ENCODE measurements around the gene TNS1.

The TNS1 gene

DNA sequence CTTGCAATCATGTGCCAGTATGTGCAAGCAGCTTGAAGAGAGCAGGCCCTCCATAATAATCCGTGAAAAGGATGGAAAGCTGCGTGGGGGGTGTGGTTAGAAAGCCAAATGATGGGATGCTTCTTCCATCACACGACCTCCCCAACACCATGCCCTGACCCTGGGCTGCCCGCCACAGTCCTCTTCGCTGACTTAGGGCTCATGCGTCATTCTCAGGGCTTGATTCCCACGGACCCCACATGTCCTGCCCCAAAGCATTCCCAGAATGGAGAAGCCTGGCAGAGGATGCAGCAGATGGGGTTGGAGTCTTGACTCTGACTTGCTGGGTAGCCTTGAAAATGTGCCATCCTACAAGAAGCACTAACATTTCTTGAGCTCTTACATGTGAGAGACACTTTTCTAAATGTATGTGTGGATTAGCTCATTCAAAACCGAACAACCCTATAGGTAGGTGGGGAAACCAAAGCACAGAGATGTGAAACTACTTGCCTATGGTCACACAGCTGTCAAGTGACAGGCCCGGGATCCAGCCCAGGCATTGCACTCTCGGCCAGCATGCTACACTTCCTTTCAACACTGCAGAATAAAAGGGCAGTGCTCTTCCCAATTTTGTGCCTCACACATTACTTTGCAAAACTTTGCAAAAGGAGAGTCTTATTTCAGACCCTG, 3.7 kb downstream of the TNS1 start:
- no peak for DNase-seq

DNA sequence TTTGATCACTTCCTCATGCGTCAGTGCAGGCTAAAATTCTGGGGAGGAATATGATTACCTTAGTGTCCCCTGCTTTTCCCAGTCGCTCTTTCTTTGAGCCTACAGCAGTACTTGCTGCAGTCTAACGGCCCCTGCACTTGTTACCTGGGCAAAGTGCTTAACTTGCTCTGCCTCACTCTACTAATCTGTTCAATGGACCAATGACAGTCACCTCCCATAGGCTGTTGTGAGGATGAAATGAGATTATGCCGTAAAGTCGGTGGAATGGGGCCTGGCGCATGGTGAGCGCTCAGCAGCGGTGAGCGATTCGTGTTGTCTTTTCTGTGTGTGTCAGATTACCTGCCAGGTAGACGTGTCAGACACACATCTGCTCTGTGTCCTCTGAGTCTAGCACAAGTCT, 5.3 kb downstream of the TNS1 start:
- DNase-seq, result no peak

DNA sequence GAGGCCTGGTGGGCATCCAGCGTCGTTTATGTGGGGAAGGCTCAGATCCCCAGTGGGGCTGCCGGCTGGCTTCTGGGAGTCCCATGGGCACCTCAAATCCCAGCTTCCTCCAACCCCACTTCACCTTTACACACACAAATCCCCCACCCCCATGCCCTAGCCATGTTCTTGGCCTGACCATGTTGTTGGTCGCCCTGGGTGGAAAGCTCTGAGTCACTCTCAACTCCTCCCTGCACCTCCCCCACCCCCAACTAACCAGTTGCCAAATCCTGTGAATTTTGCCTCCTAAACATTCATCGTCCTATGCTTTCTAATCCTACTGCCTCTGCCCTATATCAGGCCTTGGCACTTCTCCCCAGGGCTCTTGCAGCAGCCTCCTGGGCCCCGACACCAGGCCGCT, 6.4 kb downstream of the TNS1 start:
- no peak for DNase-seq

DNA sequence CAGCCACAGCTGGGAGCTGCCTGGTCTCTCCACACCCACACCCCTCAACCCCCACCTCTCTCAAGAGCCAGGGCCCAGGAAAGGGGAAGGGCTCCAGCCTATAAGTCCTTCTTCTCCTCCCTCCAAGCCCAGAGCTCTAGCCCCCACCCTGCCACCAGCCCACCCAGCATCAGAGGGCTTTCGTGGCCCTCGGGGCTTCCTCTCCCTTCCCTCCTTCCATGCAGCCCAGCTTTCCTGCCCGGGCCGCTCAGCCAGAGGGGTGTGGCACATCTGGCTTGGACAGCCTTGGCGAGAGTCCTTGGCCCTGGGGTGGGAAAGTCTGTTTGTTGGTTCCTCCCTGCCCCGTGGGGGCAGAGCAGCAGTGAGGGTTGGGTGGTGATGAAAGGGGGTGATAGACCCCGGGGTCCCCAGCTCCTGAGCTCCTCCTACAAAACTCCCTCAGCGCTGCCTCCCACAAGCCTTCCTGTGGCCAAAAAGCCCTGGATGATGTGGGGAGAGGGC, 7.0 kb downstream of the TNS1 start:
- no peak for DNase-seq

DNA sequence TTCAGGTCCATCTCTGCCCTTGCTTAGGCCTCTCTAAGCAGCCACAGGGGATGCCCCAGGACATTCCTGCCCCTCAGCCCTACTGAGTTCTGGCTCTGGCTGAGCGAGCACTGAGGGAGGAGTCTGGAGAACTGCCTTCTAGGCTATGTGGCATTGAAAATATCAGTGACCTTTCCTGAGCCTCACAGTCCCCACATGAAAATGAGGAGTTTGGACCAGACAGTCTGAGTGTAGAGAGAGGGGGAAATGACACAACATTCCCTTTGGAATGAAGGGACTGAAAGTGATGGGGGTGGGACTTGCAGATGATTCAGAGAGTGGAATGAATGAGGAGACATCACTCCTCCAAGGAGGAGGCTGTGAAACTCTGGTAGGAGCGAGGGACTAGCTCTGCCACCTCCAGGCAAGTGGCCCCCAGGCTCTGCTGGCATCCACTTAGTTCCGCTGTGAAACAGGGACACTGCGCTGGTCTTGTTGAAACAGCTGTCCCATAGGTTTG, 8.0 kb downstream of the TNS1 start:
- no peak for DNase-seq

DNA sequence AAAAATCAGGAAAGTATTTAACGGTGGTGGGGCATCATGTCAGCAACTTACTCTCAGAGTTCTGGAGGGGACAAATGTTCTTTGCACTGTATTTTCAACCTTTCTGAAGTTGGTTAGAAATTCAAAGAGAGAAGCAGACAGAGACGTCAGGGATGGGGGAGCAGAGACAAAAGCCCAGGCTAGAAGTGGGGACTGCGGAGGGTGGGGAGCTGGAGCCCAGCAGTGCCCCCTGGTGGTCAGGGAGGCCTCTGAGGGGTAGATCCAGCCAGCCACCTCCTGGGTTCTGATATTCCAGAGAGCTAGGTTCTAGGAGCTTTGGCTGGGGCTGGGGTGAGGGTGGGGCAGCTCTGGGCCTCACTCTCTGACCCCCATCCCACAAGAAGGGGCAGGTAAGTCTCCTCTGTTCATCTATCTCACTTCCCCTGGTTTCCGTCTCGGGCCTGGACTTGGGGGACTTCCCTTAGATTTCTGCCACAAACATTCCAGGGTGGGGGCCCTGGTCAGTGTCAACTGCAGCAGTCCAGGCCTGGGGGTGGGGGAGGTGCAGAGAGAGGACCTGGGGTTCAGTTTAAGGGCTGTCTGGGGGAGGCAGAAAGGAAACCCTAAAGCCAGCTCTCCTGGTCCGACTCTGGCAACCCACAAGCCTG, 8.9 kb downstream of the TNS1 start:
- DNase-seq, result peak in 4 of 5 experiments; percentile 24 to 32 (median 30)

DNA sequence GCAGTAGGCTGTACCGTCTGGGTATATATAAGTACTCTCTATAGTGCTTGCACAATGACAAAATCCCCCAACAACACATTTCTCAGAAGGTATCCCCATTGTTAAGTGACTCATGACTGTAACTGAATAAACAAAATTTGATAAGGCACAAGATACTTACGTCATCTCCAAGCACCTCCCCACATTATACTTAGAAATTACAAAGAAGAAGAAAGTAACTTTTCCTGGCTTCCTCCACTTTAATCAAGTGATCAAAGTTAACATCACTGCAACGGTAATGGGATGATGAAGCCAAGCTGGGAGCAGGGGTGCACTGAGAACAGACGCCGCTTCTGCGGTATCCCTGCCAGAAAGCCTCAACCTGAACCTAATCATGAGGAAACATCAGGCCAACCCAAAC, 9.7 kb downstream of the TNS1 start:
- no peak for DNase-seq

DNA sequence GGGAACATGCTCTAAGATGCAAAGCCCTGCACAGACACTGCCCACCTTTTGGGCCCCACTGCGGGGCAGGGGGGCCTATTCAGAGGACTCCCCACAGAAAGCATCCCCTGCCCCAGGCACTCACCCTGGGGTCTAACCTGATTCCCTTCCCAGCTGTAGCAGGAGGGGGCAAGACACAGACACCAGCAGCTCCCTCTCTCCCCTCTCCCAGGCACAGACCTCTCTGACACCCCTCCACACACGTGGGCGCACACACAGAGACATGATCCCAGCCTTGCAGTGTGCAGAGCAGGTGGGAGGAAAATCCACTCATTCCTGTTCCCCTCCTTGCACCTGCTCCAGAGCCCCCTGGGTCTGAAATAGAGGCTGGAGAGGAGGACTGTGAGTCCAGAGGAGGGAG, 10.7 kb downstream of the TNS1 start:
- no peak for DNase-seq

DNA sequence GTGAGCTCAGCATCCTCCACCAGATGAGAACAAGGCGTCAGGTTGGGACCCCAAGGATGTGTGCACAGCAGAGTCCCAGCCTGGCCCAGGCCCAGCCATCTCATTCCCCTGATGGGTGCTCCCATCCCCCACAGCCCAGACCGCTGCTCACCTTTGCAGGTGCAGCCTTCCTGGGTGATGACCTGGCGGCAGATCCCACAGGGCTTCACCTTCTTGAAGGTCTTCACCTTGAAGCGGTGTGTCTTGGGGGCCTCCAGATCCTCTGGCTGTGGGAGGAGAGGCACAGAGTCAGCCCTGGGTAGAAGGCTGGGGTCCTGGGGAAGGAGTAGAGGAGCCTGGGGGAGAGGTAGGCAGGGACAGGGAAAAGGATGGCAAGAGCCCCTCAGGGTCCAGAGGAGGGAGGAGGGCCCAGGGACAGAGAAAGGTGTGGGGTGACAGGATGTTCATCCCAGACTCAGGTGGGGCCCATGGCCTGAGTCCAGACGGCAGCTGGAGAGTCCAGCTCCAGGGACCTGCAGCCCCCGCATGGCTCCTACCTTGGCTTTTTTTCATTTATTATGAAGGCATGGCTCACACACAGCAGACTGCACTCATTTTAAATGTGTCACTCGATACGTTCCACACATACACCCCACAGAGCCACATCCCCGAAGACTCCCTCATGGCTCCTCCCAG, 11.9 kb downstream of the TNS1 start:
- no peak for DNase-seq

DNA sequence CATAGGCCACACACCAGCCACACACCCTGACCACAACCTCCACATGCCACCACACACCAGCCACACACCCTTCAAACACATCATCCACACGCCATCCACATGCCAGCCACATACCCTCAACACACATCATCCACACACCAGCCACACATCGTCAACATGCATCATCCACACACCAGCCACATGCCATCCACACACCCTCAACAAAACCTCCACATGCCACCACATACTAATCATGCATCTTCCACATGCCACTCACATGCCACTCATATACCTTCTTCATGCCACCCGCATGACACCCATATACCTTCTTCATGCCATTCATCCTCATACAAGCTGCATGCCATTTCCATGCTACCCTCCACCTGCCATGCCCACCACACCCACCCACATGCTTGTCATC, 12.4 kb downstream of the TNS1 start:
- DNase-seq, result peak in 1 of 5 experiments; percentile 14

DNA sequence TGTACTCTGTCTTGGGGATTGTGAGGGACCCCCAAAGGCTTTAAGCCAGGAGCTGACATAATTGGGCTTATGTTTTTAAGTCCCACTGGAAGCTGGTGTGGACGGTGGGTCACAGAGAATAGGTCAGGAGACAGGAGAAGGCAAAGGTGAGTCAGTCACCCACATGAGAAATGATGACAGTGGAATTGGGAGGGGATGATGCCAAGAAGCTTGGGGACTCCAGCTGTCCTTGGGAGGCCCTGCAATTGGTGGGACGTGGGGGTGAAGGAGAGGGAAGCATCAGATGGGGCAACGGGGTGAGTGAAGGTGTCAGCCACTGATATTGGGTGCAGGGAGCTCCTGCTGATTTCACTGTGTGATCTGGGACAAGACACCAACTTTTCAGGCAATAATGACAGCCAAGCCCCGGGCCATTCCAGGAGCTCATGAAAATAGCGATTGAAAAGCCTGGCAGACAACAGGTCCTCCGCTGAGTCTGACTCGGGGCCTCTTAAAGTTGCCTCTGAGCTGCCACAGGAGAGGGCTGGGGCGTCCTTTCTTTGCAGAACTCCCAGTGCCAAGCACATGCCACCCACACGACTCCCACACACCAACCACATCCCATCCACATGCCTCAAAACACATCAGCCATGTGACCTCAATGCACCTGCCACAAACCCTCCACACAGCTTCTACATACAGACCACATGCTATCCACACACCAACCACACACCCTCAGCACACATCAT, 13.4 kb downstream of the TNS1 start:
- DNase-seq, result peak in 1 of 5 experiments; percentile 26

DNA sequence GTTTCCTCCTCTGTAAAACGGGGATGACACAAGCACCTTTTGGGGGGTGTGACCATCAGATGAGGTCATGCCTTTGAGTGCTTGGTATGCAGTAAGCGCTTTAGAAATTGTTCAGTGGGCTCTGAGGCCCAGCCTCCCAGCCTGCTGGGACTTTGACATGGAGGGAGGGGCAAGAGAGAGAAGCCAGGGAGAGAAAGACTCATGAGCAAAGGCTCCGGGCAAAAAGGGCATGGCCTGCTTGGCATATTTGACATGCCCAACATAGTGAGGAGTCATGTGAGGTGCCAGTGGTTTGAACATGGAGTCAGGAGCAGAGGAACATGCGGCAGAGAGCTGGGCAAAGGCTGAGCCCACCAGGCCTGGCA, 14.0 kb downstream of the TNS1 start:
- no peak for DNase-seq

DNA sequence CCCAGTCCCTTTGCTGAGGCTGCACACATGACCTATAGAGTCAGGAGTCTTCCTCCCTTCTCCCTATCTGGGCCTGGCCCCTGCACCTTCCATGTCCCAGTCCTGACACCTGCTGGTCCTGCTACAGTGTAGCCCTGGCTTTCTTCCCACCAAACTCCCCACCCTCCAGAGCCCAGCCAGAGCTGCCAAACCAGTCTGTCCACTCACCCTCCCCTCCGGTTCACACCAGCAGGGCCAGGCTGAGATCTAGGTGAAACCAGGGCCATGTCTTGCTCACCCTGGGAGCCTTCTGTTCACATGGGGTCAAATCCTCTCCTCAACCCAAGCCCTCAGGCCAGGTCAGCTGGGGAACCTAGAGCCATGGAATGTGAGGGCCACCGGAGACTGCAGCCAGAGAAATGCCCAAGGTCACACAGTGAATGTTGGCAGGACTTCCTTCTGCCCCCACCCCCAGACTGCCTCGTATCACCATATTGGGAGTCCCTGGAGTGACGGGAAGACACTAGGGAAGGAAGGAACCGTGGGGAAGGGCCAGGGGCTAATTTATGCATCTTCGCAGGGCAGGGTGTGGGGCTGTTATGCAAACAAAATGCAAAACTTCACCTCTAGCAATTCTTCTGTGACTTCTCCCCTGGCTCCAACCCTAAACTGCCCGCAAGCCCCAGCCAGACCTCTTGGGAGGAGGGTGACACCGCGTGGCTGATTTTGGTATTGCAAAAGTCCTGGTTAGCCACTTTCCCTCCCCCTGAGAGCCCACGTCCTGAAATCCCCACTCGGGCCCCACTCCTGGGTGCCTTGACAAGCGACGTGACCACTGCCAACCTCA, 14.6 kb downstream of the TNS1 start:
- peak in 4 of 5 experiments; percentile 23 to 39 (median 33) for DNase-seq

DNA sequence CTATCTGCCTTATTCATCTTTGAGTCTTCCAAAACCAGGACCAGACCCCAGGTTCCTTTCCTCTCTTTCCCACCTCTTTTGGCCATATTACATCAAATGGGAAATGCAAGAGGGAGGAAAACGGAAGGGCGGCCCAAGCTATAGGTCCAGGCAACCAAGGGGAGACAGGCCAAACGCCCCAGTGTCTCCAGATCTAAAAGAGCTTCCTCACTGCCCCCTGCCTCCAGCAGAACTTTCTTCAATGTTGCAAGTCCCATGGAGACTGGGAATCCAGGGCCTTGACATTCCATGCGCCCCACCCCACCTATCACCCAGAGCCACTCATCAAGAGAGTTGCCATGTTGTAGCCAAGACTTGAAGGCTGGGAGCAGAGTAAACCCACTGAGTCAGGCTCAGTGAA, 15.4 kb downstream of the TNS1 start:
- DNase-seq, result no peak

DNA sequence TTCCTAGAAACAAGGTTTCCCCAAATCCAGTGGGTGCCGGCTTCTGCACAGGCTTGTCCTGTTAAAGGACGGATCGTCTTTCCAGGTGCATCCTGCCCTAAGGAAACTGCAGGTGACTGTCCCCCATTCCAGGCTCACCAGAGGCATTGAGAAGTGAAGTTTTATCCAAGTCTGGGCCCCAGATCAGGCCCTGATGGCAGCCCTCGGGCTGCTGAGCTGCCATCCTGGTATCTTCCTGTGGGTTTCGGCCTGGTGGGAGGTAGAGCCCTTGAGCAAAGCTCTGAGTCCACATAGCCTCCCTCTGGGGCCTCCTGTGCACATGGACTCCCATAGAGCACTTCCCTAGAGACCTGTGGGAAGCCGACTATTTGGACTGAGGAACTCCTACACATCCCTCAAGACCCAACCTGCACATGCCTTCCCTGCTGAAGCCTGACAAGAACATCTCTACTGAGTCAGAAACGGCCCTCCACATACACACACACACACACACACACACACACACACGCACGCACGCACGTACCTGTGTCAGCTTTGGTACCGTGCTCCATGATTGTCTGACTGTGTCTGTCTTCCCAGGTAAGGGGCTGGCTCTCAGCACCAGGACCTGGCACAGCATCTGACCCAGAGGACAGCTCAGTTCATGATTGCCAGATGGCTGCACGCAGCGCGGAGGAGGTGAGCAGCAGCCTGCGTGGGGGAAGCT, 16.4 kb downstream of the TNS1 start:
- DNase-seq, result no peak

DNA sequence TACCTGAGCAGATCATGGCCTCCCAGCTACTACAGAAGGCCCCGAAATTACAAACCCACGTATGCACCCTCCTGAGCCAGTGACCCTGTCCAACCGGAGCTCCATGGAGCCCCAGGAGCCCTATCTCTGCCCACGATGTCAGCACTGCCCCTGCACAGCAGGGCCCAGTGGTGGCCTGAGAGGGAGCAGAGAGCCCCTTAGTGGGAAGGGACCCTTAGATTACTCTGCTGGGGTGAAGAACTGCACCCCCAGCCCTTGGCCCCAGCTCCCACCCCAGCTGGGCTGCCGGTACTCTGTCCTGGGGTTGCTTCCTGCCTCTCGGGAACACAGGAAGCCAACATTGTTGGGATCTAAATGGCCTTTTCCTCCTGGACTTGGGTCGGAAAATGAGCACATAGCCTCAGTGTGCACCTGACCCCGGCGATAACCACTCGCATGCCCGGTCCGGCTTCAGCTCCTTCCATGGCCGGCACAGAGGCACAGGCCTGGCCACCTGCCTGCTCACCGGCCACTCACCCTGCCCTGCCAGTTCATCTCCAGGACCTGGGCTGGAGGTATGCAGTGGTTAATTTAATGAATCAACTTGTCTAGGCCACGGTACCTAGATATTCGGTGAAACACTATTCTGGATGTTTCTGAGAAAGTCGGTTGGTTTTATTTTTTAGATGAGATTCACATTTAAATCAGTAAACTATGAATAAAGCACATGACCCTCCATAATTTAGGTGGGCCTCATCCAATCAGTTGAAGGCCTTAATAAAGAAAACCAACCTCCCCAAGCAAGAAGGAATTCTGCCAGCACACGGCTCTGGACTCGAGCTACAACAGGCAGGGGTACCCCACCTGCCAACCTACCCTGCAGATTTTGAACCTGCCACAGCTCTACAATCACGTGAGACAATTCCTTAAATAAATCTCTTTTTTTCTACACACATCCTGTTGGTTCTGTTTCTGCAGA, 19.2 kb downstream of the TNS1 start:
- no peak for DNase-seq

DNA sequence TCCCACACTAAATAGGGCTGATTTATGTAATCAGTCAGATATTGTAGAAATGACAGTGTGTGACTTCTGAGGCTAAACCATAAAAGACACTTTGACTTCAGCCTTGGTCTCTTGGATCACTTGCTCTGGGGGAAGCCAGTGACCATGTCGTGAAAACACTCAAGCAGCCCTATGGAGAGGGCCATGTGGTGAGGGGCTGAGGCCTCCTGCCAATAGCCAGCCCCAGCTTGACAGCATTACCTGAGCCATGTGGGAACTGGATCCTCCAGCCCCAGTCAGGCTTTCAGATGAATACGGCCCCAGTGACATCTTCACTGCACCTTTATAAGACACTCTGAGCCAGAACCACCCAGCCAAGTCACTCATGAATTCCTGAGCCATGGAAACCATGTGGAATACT, 20.8 kb downstream of the TNS1 start:
- no peak for DNase-seq

DNA sequence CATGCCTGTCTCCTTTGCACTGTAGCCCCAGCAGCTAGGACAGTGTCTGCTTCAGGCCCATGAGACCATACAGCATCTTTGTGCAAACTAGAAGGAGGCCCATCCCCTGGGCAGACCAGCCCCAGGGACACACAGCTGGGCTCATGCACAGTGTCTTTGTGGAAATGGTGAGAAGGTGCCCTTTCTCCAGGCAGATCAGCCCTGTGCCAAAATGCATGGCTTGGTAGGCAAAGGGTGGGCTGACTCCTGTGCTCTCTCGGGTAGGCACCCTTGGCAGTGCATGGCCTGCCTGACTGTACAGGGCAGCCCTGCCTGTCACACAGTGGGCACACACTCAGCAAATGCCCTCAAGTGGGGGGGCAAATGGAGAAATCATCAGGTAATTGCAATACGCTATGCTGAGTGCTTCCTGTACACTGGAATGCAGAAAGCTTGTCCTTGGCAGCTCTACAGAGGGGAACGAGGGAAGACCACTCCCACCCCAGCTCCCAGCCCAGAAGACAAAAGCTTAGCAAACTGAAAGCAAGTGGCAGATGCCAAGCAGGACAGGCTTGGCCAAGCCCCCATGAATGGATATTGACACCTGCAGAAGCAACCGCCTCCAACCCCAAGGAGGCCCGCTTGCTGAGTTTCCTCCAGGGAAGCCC, 21.6 kb downstream of the TNS1 start:
- no peak for DNase-seq

DNA sequence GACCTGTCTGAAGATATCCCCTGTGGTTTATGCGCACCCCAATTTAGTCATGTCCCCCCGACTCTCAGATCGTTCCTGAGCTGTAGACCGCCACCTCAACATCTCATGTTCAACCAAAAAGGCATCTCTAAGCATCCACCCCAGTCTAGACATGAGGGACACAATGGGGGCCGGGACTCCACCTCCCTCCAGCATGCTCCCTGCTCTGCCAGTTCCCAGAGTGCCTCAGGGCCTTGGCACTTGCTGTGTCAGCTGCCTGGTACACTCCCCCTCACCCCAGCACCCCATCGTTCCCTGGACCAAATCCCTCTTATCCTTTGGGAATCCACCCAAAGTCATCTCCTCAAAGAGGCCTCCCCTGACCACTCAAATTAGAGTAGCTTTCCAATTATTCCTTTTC, 22.2 kb downstream of the TNS1 start:
- DNase-seq, result no peak

DNA sequence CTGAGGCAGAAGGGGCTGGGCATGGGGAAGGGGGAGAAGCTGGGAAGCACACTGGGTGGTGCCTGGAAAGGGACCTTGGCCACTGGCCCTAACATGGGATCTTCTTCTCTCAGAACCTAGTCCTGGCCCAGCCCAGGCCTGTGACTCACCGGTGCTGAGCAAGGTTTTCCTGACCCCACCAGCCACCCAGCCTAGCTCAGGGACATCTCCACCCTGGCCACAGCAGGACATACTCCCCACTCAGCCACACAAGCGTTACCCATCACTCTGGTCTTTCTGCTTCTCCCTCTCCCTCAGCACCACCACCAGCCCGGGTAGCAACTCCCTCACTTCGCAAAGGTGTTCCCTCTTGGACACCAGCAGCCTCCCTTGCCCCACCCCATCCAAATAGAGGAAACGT, 22.8 kb downstream of the TNS1 start:
- no peak for DNase-seq
